Activated CD8-positive, alpha-beta memory T cell treated with anti-CD3 and anti-CD28 coated beads for 36 hours (primary cell): ENCODE measurements around the gene ZNF8. TPM values are rescaled to one million over a fixed set of nuclear protein-coding genes. Genes with fewer than 3 reads are reported as not detected.
"Not testable (repeated sequence)": the region's sequence is repeated elsewhere in the genome, so short reads cannot be mapped to it uniquely, and the experiment has no call there.

ENCODE experiments used
- CTCF ChIA-PET: fragments of 350-600 bp; sonication (Branson Sonifier 250); formaldehyde crosslinking; loops from one replicate; lab custom pipeline; 2021; ENCODE audit warnings: antibody characterized with exemption; lab: Charles Lee
- POLR2A ChIA-PET: fragments of 350-600 bp; sonication (Branson Sonifier 250); formaldehyde crosslinking; loops from one replicate; lab custom pipeline; 2021; ENCODE audit warnings: antibody characterized with exemption; lab: Charles Lee
- total RNA-seq, 2 experiments: library from RNA; stranded (reverse); gene quantifications; one replicate each; pipeline ENCODE4 v1.2.3, GENCODE V29; 2021

ZNF8 gene
- total RNA-seq, 2 experiments from 2014 or later = 4.4 to 4.5 TPM

DNA sequence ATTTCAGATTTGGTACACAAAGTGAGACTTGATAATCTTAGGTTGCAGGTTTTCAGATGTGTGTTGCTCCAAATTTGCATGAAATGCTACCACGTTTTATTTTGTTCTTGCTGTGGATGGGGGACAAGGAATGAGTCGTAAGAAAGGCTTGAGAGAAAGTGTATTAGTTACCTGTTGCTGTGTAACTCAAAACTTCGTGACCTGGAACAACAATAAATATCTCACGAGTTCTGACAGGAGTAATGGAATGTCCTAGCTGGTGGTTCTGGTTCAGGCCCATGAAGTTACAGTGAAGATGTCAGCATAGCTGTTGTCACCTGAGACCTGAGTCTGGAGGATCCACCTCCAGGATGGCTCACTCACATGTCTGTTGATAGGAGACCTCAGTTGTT is 1.2 kb downstream of the ZNF8 start:
- ChIA-PET CTCF (interaction anchor here (0.6 kb wide), 1 partner anchor 35 kb away, joined by 6 read pairs; no protein-coding TSS in a partner anchor), POLR2A (interaction anchor here (1.0 to 1.1 kb wide), 2 partner anchors 51 kb away, joined by 3 read pairs; partner anchors contain the start of gene ZNF544)

DNA sequence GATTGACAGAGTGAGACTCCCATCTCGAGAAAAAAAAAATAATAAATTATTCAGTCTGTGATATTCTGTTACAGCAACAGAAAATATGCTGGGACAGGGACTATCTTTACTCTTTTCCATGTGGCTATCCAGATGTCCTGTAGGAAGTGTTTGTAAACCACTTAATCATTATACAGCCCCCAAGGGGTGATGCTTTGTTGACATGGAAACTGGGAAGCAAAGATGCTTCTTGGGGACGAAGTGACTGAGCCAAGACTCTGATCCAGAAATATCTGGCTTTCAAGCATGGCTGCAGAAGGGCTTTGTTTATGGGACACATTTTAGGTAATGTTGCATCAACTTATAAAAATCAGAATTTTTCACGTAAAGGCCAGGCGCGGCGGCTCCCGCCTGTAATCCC is 5.4 kb downstream of the ZNF8 start:
- ChIA-PET POLR2A (interaction anchor here (0.7 kb wide), 1 partner anchor 23 kb away, joined by 5 read pairs; no protein-coding TSS in a partner anchor), CTCF (no interaction called here)

- CTCF ChIA-PET = no interaction called here
- POLR2A ChIA-PET = no interaction called here
These were observed 13.2 kb downstream of the ZNF8 start for GRCh38 chr19:58291943-58292342.

DNA sequence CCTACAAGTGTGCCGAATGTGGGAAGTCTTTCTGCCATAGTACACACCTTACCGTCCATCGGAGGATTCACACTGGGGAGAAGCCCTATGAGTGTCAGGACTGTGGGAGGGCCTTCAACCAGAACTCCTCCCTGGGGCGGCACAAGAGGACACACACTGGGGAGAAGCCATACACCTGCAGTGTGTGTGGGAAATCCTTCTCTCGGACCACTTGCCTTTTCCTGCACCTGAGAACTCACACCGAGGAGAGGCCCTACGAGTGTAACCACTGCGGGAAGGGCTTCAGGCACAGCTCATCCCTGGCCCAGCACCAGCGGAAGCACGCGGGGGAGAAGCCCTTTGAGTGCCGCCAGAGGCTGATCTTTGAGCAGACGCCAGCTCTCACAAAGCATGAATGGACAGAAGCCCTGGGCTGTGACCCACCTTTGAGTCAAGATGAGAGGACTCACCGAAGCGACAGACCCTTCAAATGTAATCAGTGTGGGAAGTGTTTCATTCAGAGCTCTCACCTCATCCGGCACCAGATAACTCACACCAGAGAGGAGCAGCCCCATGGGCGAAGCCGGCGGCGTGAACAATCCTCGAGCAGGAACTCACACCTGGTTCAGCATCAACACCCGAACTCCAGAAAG is 16.1 kb downstream of the ZNF8 start:
- ChIA-PET CTCF (no interaction called here), POLR2A (no interaction called here)

GRCh38 chr19:58296104-58296503 is 17.3 kb downstream of the ZNF8 start:
- POLR2A ChIA-PET = no interaction called here
- CTCF ChIA-PET = no interaction called here

DNA sequence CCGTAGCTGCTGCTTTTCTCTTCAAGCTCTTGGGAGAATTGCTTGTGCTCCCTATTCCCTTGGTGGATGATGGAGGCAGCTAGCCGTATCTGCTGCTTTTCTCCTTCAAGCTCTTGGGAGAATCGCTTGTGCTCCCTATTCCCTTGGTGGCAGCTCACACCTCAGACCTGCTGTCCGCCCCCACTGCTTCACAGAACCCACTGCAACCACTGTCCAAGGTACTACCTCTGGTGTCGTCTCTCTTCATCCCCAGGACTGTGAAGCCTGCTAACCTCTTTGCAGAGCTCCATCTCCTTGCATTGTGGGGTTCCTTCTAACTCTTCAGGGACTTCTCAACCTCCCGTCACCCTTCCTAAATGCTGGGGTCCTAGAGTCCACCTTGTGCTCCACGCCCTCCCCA is 21.9 kb downstream of the ZNF8 start:
- POLR2A ChIA-PET = no interaction called here
- CTCF ChIA-PET = no interaction called here

GRCh38 chr19:58304255-58304654 is 25.5 kb downstream of the ZNF8 start:
- ChIA-PET CTCF (no interaction called here), POLR2A (interaction anchor here (0.9 kb wide), 1 partner anchor 26 kb away, joined by 3 read pairs; the partner anchor contains the start of gene ZNF8)

GRCh38 chr19:58304748-58305064 is 26.0 kb downstream of the ZNF8 start:
- POLR2A ChIA-PET = interaction anchor here (0.5 to 0.9 kb wide), 5 partner anchors 26 to 180 kb away, joined by 3 to 7 read pairs (median 3); partner anchors contain the start of genes ZNF497 and ZNF8

DNA sequence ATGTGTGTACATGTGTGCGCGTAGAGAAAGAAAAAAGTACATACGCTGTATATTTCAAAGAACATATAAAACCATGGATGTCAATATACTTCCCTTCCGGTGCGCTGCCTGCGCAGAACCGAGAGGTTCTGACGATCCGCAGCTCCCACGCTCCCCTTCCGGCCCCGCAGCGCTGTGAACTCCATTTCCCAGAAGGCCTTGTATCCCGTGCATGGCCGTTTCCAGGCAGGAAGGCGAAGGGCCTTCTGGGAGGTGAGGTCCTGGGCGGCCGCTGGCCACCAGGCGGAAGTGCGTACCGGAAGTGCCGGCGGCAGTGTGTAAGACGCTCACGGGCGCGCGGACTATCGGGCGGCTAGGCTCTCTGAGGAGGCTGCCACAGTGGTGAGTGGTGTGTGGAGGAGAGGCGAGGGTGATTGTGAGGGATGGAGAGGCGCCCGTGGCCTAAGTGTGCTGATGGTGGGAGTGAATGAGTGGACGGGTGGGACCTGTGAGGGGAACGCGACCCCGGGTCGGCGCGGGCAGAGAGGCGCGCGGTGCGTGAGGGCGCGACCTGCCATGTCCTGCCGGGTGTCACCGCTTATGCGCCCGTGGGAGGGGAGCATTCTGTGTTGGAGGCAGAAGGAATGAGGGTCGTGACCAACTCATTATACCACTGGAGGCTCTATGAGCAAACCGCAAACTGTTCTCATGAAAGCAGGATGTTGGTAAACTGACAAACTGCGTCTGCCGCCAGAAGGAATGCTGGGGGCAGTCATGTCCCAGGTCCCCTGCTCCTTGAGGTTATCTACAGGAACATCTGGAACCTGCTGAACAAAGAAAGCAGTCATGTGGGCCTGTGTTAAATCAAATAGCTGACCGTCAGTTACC is 26.5 kb downstream of the ZNF8 start, which contains the start of gene ERVK3-1:
TSS of gene ERVK3-1 (plus strand) at position 313 of the 867 bp plus-strand sequence. CDS start 6,792 bp downstream, outside the sequence.
- CTCF ChIA-PET = no interaction called here

More at GRCh38 chr19:58304748-58305064, 26.0 kb downstream of the ZNF8 start:
- CTCF ChIA-PET = no interaction called here

DNA sequence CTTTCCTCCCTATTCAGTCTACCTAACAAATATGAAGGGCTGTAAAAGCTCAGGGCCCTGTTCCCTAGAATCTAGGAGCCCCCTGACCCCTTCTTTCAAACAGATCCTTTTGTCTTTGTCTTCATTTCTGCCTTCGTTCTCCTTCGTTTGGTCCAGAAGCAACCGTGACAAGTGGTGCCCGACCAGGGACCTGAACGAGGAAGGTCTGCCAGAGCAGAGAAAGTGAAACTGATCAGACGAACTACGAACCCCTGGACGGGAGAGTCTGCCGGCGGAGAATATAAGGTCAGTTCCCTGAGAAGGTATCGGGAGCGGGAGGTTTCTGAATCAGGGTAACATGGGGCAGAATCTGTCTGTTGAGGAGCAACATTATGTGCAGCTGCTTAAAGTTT is 27.2 kb downstream of the ZNF8 start:
- ChIA-PET POLR2A (no interaction called here), CTCF (no interaction called here)

More for the DNA sequence above, 26.5 kb downstream of the ZNF8 start, which contains the start of gene ERVK3-1:
- POLR2A ChIA-PET = interaction anchor here (0.5 to 0.9 kb wide), 5 partner anchors 27 to 179 kb away, joined by 3 to 7 read pairs (median 3); partner anchors contain the start of genes ZNF497 and ZNF8

DNA sequence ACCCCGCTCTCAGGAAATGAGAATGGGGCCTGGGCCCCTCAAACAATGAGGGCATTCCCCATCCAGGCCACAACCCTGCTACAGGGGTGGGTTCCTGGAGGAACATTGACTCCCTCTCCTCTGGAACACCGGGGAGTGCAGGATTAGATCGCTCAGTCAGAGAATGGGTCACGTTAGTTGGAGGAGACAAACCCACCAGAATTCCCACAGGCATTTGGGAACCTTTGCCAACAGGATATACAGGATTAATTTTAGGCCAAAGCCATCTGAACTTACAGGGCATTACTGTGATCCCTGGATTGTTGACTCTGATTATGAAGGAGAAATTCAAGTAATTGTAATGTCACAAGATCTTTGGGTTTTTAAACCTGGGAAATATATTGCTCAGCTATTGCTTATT is 29.0 kb downstream of the ZNF8 start:
- CTCF ChIA-PET = no interaction called here
- POLR2A ChIA-PET = no interaction called here

DNA sequence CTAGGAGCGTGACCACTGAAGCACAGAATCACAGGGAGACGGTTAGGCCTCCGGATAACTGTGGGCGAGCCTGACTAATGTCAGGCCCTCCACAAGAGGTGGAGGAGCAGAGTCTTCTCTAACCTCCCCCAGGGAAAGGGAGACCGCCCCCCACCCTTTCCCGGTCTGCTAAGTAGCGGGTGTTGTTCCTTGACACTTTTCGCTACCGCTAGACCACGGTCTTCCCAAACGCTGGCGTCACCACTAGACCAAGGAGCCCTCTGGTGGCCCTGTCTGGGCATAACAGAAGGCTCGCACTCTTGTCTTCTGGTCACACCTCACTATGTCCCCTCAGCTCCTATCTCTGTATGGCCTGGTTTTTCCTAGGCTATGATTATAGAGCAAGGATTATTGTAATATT is 31.9 kb downstream of the ZNF8 start:
- POLR2A ChIA-PET = not testable (repeated sequence)
- CTCF ChIA-PET = interaction anchor here (1.2 kb wide), 1 partner anchor 86 kb away, joined by 3 read pairs; no protein-coding TSS in a partner anchor

GRCh38 chr19:58311345-58311865 is 32.6 kb downstream of the ZNF8 start:
- CTCF ChIA-PET = interaction anchor here (1.2 kb wide), 1 partner anchor 86 kb away, joined by 3 read pairs; no protein-coding TSS in a partner anchor
- POLR2A ChIA-PET = no interaction called here

DNA sequence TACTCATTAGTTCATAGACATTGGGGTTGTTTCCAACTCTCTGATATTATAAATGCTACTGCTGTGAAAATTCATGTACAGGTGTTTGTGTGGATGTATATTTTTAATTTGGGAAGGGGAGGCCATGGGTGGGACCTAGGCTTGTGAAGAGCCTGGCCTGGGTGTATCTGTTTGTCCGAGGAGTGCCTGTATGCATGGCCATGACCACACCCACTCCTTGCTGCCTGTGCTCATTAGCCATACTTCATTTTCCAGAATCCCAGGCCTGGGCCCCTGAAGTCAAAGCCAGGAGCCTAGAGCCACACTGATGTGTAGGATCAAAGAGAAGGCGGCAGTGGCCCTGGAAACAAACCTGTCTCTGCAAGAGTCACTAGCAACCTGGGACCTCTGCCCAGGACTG is 36.8 kb downstream of the ZNF8 start:
- ChIA-PET POLR2A (no interaction called here), CTCF (no interaction called here)

DNA sequence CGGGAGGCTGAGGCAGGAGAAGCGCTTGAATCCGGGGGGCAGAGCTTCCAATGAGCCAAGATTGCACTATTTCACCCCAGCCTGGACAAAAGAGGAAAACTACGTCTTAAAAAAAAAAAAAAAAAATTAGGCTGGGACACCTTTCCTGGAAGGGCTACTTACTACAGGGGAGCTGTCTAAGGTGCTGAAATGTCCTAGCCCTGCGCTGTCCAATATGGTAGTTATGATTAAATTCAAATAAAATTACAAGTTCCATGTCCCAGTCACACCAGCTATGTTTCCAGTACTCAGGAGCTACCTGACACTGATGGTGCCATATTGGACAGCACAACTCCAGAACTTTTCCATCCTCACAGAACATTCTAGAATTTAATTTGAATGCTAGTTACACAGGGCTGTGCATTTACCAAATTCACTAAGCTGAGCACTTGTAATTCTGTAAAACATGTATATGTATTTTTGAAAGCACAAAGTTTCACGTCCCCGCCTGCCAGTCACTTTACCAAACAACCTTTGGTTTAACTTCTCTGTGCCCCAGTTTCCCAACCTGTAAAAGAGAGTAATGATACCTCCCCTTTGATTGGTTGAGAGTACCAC is 38.8 kb downstream of the ZNF8 start:
- CTCF ChIA-PET = no interaction called here
- POLR2A ChIA-PET = interaction anchor here (0.6 kb wide), 1 partner anchor 64 kb away, joined by 4 read pairs; no protein-coding TSS in a partner anchor

GRCh38 chr19:58318297-58318696 is 39.5 kb downstream of the ZNF8 start:
- ChIA-PET CTCF (no interaction called here), POLR2A (no interaction called here)

GRCh38 chr19:58319241-58319640 is 40.5 kb downstream of the ZNF8 start:
- POLR2A ChIA-PET = no interaction called here
- CTCF ChIA-PET = no interaction called here

DNA sequence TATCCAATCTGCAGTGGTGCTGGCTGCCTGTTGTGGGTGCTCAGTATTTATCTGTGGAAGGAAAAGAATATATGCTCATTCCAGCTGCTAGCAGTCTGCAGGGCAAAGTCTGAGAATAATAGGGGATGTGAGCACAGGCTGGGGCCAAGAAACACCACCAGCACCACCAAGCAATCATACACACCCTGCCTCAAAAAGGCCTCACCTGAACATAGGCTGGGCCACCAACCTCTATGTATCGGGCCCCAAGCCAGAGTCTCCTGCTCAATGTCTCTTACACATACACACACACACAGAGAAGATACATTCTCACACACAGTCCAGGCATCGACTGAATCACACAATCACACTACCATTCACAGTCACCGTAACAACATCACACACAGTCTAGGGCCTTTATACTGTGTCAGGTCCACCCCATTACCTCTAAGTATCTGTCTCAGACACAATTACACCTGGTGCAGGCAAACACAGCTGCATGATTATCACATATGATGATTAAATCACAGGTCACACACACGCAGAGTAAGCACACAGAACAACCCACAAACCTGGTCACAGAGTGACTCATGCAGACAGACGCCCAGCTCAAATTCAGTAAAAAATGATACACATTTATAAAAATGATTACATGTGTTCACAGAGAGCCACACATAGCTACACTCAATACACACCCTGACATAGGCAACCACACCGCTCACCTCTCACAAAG is 46.7 kb downstream of the ZNF8 start:
- POLR2A ChIA-PET = interaction anchor here (0.8 kb wide), 1 partner anchor 31 kb away, joined by 3 read pairs; no protein-coding TSS in a partner anchor
- CTCF ChIA-PET = interaction anchor here (1.2 kb wide), 1 partner anchor 142 kb away, joined by 3 read pairs; no protein-coding TSS in a partner anchor
